IMR-90 (cell line): Measurements from ENCODE around the gene IL1R2. TPM values are rescaled to one million over a fixed set of nuclear protein-coding genes. Genes with fewer than 3 reads are reported as not detected.

ENCODE experiments used
- ATAC-seq: fragments of 200-7000 bp; cut with Tn5 transposase; 2 replicates; pipeline ENCODE4 v1.9.1; 2020; ENCODE audit warnings: low read depth, mild to moderate bottlenecking, moderate library complexity
- BruUV-seq: library from RNA; stranded (reverse); fragments of 400-500 nt; replicated peaks from 2 replicates; lab custom pipeline; 2021; lab: Mats Ljungman, UMichigan
- CTCF ChIA-PET: fragments of 300-600 bp; formaldehyde crosslinking; extraction: SDS; loops from one replicate; lab custom pipeline; 2021; ENCODE audit warnings: antibody characterized with exemption; lab: Yijun Ruan, JAX
- POLR2A ChIA-PET: fragments of 300-600 bp; sonication (Branson Sonifier 250); formaldehyde crosslinking; loops from one replicate; lab custom pipeline; 2022; ENCODE audit warnings: antibody characterized with exemption; ENCODE audit not compliant: unreplicated experiment; lab: Charles Lee
- DNase-seq: peaks from one replicate; pipeline ENCODE4 v3.0.0; 2013
- H2AFZ ChIP-seq: replicated peaks from 2 replicates; pipeline ENCODE3; 2013; ENCODE audit warnings: low read length, mild to moderate bottlenecking; ENCODE audit not compliant: poor library complexity
- H2AK5ac ChIP-seq: 2 replicates; pipeline ENCODE4 v1.6.1; 2013; ENCODE audit warnings: low read depth, low read length, inconsistent platforms
- H2AK9ac ChIP-seq: replicated peaks from 2 replicates; pipeline ENCODE3; 2013; ENCODE audit warnings: mild to moderate bottlenecking, low read depth, low read length, moderate library complexity; ENCODE audit not compliant: poor library complexity
- H2BK120ac ChIP-seq: 2 replicates; pipeline ENCODE4 v1.6.1; 2013; ENCODE audit warnings: low read depth, low read length, inconsistent platforms
- H2BK15ac ChIP-seq: 3 replicates; pipeline ENCODE4 v1.6.1; 2013; ENCODE audit warnings: low read depth, low read length, inconsistent platforms
- H2BK20ac ChIP-seq: 2 replicates; pipeline ENCODE4 v1.6.1; 2013; ENCODE audit warnings: low read depth, mild to moderate bottlenecking, inconsistent platforms, low read length, moderate library complexity
- H2BK5ac ChIP-seq: 2 replicates; pipeline ENCODE4 v1.6.1; 2013; ENCODE audit warnings: mild to moderate bottlenecking, low read depth, low read length, inconsistent platforms; ENCODE audit not compliant: poor library complexity, severe bottlenecking
- H3K14ac ChIP-seq: replicated peaks from 2 replicates; pipeline ENCODE4 v1.6.1; 2013; ENCODE audit warnings: low read depth, low read length, inconsistent platforms
- H3K18ac ChIP-seq: 2 replicates; pipeline ENCODE4 v1.6.1; 2013; ENCODE audit warnings: low read depth, low read length, control low read depth
- H3K23ac ChIP-seq: 2 replicates; pipeline ENCODE4 v1.6.1; 2013; ENCODE audit warnings: low read depth, low read length, inconsistent platforms
- H3K27ac ChIP-seq: 2 replicates; pipeline ENCODE4 v1.5.1; 2013; ENCODE audit warnings: mild to moderate bottlenecking, control low read depth, low read length; ENCODE audit not compliant: insufficient read depth
- H3K27me3 ChIP-seq: 2 replicates; pipeline ENCODE4 v1.6.1; 2013; ENCODE audit warnings: low read length; ENCODE audit not compliant: control insufficient read depth, insufficient read depth
- H3K36me3 ChIP-seq: 2 replicates; pipeline ENCODE4 v1.6.1; 2013; ENCODE audit warnings: low read length, mixed read lengths; ENCODE audit not compliant: control insufficient read depth, insufficient read depth
- H3K4ac ChIP-seq: 2 replicates; pipeline ENCODE4 v1.6.1; 2013; ENCODE audit warnings: low read depth, low read length, inconsistent platforms
- H3K4me1 ChIP-seq: 2 replicates; pipeline ENCODE4 v1.6.1; 2013; ENCODE audit warnings: low read length, mixed read lengths; ENCODE audit not compliant: control insufficient read depth, insufficient read depth
- H3K4me2 ChIP-seq: 2 replicates; pipeline ENCODE4 v1.6.1; 2013; ENCODE audit warnings: low read depth, mild to moderate bottlenecking, control low read depth, low read length, moderate library complexity
- H3K4me3 ChIP-seq: 2 replicates; pipeline ENCODE4 v1.5.1; 2013; ENCODE audit warnings: low read depth, mild to moderate bottlenecking, control low read depth, low read length, moderate library complexity; ENCODE audit not compliant: insufficient read depth
- H3K56ac ChIP-seq: 2 replicates; pipeline ENCODE4 v1.6.1; 2013; ENCODE audit warnings: low read length, inconsistent platforms; ENCODE audit not compliant: insufficient read depth; ENCODE audit errors: extremely low read depth
- H3K79me1 ChIP-seq, 2 experiments: 2 replicates each; pipeline ENCODE4 v1.6.1; 2013; ENCODE audit warnings: low read length in 2 of 2, inconsistent platforms in 1 of 2, low read depth in 1 of 2
- H3K9ac ChIP-seq: 2 replicates; pipeline ENCODE4 v1.6.1; 2013; ENCODE audit warnings: low read depth, low read length, control low read depth
- H3K9me1 ChIP-seq: 2 replicates; pipeline ENCODE4 v1.6.1; 2013; ENCODE audit warnings: low read length, inconsistent platforms; ENCODE audit not compliant: insufficient read depth
- H3K9me3 ChIP-seq: 2 replicates; pipeline ENCODE4 v1.6.1; 2013; ENCODE audit warnings: low read length; ENCODE audit not compliant: control insufficient read depth, insufficient read depth
- H4K20me1 ChIP-seq: 2 replicates; pipeline ENCODE4 v1.6.1; 2013; ENCODE audit warnings: low read length, inconsistent platforms; ENCODE audit not compliant: insufficient read depth
- H4K5ac ChIP-seq: 2 replicates; pipeline ENCODE4 v1.6.1; 2013; ENCODE audit warnings: mild to moderate bottlenecking, low read depth, low read length, control low read depth
- H4K8ac ChIP-seq, 2 experiments: 2 replicates each; pipeline ENCODE4 v1.6.1; 2013; ENCODE audit warnings: low read depth in 2 of 2, low read length in 2 of 2, control low read depth in 1 of 2, inconsistent platforms in 1 of 2
- H4K91ac ChIP-seq: 2 replicates; pipeline ENCODE4 v1.6.1; 2013; ENCODE audit warnings: low read depth, low read length, inconsistent platforms; ENCODE audit not compliant: insufficient read depth
- CEBPB ChIP-seq: IDR thresholded peaks from 2 replicates; pipeline ENCODE4 v1.6.1; 2012; ENCODE audit warnings: low read depth, low read length, improper control_type of control experiment
- FOS ChIP-seq: fragments of 150-350 bp; IDR thresholded peaks from 2 replicates; pipeline ENCODE4 v1.6.1; 2016; ENCODE audit warnings: low read depth, low read length
- MXI1 ChIP-seq: IDR thresholded peaks from 2 replicates; pipeline ENCODE4 v1.6.1; 2012; ENCODE audit warnings: low read depth, mild to moderate bottlenecking, low read length, moderate library complexity, borderline replicate concordance
- RCOR1 ChIP-seq: IDR thresholded peaks from 2 replicates; pipeline ENCODE4 v1.6.1; 2012; ENCODE audit warnings: mild to moderate bottlenecking, low read length, improper control_type of control experiment; ENCODE audit not compliant: insufficient replicate concordance
- WGBS, 2 experiments: methylation state at CpG; one replicate each; pipeline versions ENCODE4 v1.1.5 to v1.1.7; 2013; ENCODE audit warnings: missing lambda C conversion rate in 2 of 2; ENCODE audit not compliant: insufficient read length in 1 of 2; ENCODE audit errors: extremely low coverage in 2 of 2; 5-methylcytosine and 5-hydroxymethylcytosine counted together
- dilution Hi-C: fragments of 300-500 bp; cut with HindIII; formaldehyde crosslinking; loops from one replicate; pipeline ENCODE4 v1.14.3; 2018; ENCODE audit warnings: low sequenced_read_pairs; ENCODE audit not compliant: unreplicated experiment
- in situ Hi-C: fragments of 300-500 bp; cut with MboI; formaldehyde crosslinking; loops from 3 replicates; pipeline ENCODE4 v1.14.3; 2019; ENCODE audit warnings: low sequenced_read_pairs, inconsistent platforms, mixed read lengths
- intact Hi-C: fragments of 100-400 bp; cut with micrococcal nuclease; formaldehyde crosslinking; loops from 2 replicates; pipeline ENCODE4 v1.10.0; 2022
- polyA plus RNA-seq, 3 experiments: library from polyadenylated mRNA; depleted of rRNA; stranded (reverse); fragments of >200 nt; gene quantifications; 2 replicates each; pipeline ENCODE4 v1.2.3, GENCODE V29; 2012; ENCODE audit warnings: low replicate concordance in 1 of 3
- total RNA-seq: library from RNA; depleted of rRNA; stranded (reverse); fragments of >200 nt; gene quantifications from 2 replicates; pipeline ENCODE4 v1.2.3, GENCODE V29; 2012
- TF ChIP-seq, protein P1 (sequence below): conservative IDR thresholded peaks from 2 replicates; pipeline ENCODE4 v1.5.1; 2012; ENCODE audit warnings: mild to moderate bottlenecking, low read depth, low read length, improper control_type of control experiment

Gene IL1R2
- total and polyA plus RNA-seq, 2 of the 4 experiments (the other 2 are of a cell fraction), result not detected

DNA sequence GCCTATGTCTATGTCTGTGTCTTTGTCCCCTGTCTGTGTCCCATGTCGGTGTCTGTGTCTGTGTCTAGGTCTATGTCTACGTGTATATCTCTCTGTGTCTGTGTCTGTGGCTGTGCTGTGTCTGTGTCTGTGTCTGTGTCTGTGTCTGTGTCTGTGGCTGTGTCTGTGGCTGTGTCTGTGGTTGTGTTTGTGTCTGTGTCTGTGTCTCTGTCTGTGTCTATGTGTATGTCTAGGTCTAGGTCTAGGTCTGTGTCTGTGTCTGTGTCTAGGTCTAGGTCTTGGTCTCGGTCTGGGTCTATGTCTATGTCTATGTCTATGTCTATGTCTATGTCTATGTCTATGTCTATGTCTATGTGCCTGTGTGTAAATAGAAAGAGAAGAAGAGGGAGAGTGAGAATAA is 11.9 kb downstream of the IL1R2 start:
- Histone ChIP-seq H4K8ac (no peak overlapping the region), H3K27me3 (peaks cover 8% of the 10 kb centered on the region), H2AFZ (no peak overlapping the region), H3K14ac (no peak overlapping the region), H2BK120ac (no peak overlapping the region), H3K79me1 (no peaks in the 10 kb centered on the region), H2BK15ac (no peak overlapping the region), H3K4me2 (no peak overlapping the region), H4K91ac (no peak overlapping the region), H3K36me3 (no peaks in the 10 kb centered on the region), H2AK5ac (no peak overlapping the region), H3K4me3 (no peak overlapping the region), H4K5ac (no peak overlapping the region), H3K9me1 (no peaks in the 10 kb centered on the region), H2BK20ac (no peak overlapping the region), H3K56ac (no peak overlapping the region), H3K18ac (no peak overlapping the region), H2BK5ac (no peak overlapping the region), H3K9ac (no peak overlapping the region), H3K27ac (no peak overlapping the region), H3K9me3 (no peaks in the 10 kb centered on the region), H2AK9ac (no peak overlapping the region), H3K4me1 (no peaks in the 10 kb centered on the region; the same call in 1 of the 2 replicates), H3K4ac (no peak overlapping the region), H3K23ac (no peak overlapping the region), H4K20me1 (no peaks in the 10 kb centered on the region)
- TF ChIP-seq FOS, result no peak
- no peak for TF ChIP-seq MXI1
- TF ChIP-seq, protein P1, sequence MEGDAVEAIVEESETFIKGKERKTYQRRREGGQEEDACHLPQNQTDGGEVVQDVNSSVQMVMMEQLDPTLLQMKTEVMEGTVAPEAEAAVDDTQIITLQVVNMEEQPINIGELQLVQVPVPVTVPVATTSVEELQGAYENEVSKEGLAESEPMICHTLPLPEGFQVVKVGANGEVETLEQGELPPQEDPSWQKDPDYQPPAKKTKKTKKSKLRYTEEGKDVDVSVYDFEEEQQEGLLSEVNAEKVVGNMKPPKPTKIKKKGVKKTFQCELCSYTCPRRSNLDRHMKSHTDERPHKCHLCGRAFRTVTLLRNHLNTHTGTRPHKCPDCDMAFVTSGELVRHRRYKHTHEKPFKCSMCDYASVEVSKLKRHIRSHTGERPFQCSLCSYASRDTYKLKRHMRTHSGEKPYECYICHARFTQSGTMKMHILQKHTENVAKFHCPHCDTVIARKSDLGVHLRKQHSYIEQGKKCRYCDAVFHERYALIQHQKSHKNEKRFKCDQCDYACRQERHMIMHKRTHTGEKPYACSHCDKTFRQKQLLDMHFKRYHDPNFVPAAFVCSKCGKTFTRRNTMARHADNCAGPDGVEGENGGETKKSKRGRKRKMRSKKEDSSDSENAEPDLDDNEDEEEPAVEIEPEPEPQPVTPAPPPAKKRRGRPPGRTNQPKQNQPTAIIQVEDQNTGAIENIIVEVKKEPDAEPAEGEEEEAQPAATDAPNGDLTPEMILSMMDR, result no peak
- no peak for TF ChIP-seq CEBPB
- no peak for TF ChIP-seq RCOR1
- no TSS peak for BruUV-seq
- ChIA-PET POLR2A (no interaction called here), CTCF (interaction anchor here (1.1 to 1.5 kb wide), 2 partner anchors 10 to 163 kb away, joined by 3 to 4 read pairs; no protein-coding TSS in a partner anchor)
- intact Hi-C loops, result no loop called here
- in situ Hi-C loops, result no loop called here
- ATAC-seq (no peak), DNase-seq (no peak)
- 93% methylated on average over 3 of the region's 3 CpGs; no CpG with 5 or more reads in 1 of the 2 experiments for WGBS, 2 experiments
- dilution Hi-C loops, result loop anchor here (25.0 kb wide), 1 partner anchor 159 kb away; no protein-coding TSS in a partner anchor
